ENCODE data around the gene DEFB123. TPM values are rescaled to one million over a fixed set of nuclear protein-coding genes. Genes with fewer than 3 reads are reported as not detected.
"Not testable (repeated sequence)": the region's sequence is repeated elsewhere in the genome, so short reads cannot be mapped to it uniquely, and the experiment has no call there.

The DEFB123 gene
- total and polyA plus RNA-seq, 7 experiments from 2014 or later = not detected

GRCh38 chr20:31415653-31416052 is 24.8 kb upstream of the DEFB123 start:
- intact Hi-C loops (cut with micrococcal nuclease) = no loop called here
- Histone ChIP-seq H3K36me3 (ENCODE audit: control insufficient read depth in 2 of 3, insufficient read depth in 3 of 3, low read length in 3 of 3) (no peaks in the 10 kb centered on the region), H3K27ac (ENCODE audit: low read depth, low read length) (no peak overlapping the region), H3K27me3 (ENCODE audit: control insufficient read depth in 2 of 2, insufficient read depth in 2 of 2, low read length in 2 of 2) (no peaks in the 10 kb centered on the region), H3K4me3 (ENCODE audit: low read length) (no peak overlapping the region), H3K4me1 (ENCODE audit: control insufficient read depth in 2 of 2, insufficient read depth in 2 of 2, low read length in 2 of 2) (no peaks in the 10 kb centered on the region), H3K9me3 (ENCODE audit: control insufficient read depth in 2 of 3, low read length in 3 of 3) (no peaks in the 10 kb centered on the region)
- peaks cover 0 to 48% (median 28%) of the 10 kb centered on the region in 5 donors for H3K27me3 Mint-ChIP-seq
- H3K9me3 Mint-ChIP-seq = peaks cover 0 to 14% (median 0%) of the 10 kb centered on the region in 11 donors
- CTCF ChIA-PET = no interaction called here
- POLR2A ChIA-PET = no interaction called here
- no peak for ATAC-seq
- H3K4me1 Mint-ChIP-seq = no peaks in the 10 kb centered on the region
- no peak overlapping the region for H3K27ac Mint-ChIP-seq
- H3K4me3 Mint-ChIP-seq = no peak overlapping the region
- DNase-seq = no peak
- no peaks in the 10 kb centered on the region for H3K36me3 Mint-ChIP-seq

- Mint-ChIP-seq H3K4me1 (no peaks in the 10 kb centered on the region), H3K27ac (no peak overlapping the region), H3K9me3 (peaks cover 0 to 14% (median 0%) of the 10 kb centered on the region in 11 donors), H3K4me3 (no peak overlapping the region), H3K36me3 (no peaks in the 10 kb centered on the region), H3K27me3 (peaks cover 0 to 47% (median 24%) of the 10 kb centered on the region in 5 donors)
- ChIA-PET CTCF (no interaction called here), POLR2A (no interaction called here)
- intact Hi-C loops (cut with micrococcal nuclease) = no loop called here
- Histone ChIP-seq H3K9me3 (ENCODE audit: control insufficient read depth in 2 of 3, low read length in 3 of 3) (no peaks in the 10 kb centered on the region), H3K4me3 (ENCODE audit: low read length) (no peak overlapping the region), H3K27me3 (ENCODE audit: control insufficient read depth in 2 of 2, insufficient read depth in 2 of 2, low read length in 2 of 2) (no peaks in the 10 kb centered on the region), H3K27ac (ENCODE audit: low read depth, low read length) (no peak overlapping the region), H3K4me1 (ENCODE audit: control insufficient read depth in 2 of 2, insufficient read depth in 2 of 2, low read length in 2 of 2) (no peaks in the 10 kb centered on the region), H3K36me3 (ENCODE audit: control insufficient read depth in 2 of 3, insufficient read depth in 3 of 3, low read length in 3 of 3) (no peaks in the 10 kb centered on the region)
- DNase-seq (no peak), ATAC-seq (no peak)
Measured at GRCh38 chr20:31418307-31418706, 22.1 kb upstream of the DEFB123 start.

GRCh38 chr20:31425797-31426196 is 14.6 kb upstream of the DEFB123 start:
- intact Hi-C loops (cut with micrococcal nuclease) = no loop called here
- H3K27me3 ChIP-seq (ENCODE audit: control insufficient read depth in 2 of 2, insufficient read depth in 2 of 2, low read length in 2 of 2) = no peaks in the 10 kb centered on the region
- ChIA-PET POLR2A (no interaction called here), CTCF (no interaction called here)
- no peaks in the 10 kb centered on the region for H3K4me1 ChIP-seq (ENCODE audit: control insufficient read depth in 2 of 2, insufficient read depth in 2 of 2, low read length in 2 of 2)
- H3K4me3 ChIP-seq (ENCODE audit: low read length) = no peak overlapping the region
- H3K9me3 Mint-ChIP-seq = peaks cover 0 to 13% (median 6%) of the 10 kb centered on the region in 11 donors
- no peak overlapping the region for H3K27ac Mint-ChIP-seq
- peaks cover 0 to 24% (median 9%) of the 10 kb centered on the region in 5 donors for H3K27me3 Mint-ChIP-seq
- no peak overlapping the region for H3K27ac ChIP-seq (ENCODE audit: low read depth, low read length)
- no peak overlapping the region for H3K4me3 Mint-ChIP-seq
- no peaks in the 10 kb centered on the region for H3K36me3 Mint-ChIP-seq
- no peaks in the 10 kb centered on the region for H3K36me3 ChIP-seq (ENCODE audit: control insufficient read depth in 2 of 3, insufficient read depth in 3 of 3, low read length in 3 of 3)
- DNase-seq (no peak), ATAC-seq (no peak)
- H3K9me3 ChIP-seq (ENCODE audit: control insufficient read depth in 2 of 3, low read length in 3 of 3) = no peaks in the 10 kb centered on the region
- H3K4me1 Mint-ChIP-seq = no peaks in the 10 kb centered on the region

- H3K27ac ChIP-seq (ENCODE audit: low read depth, low read length); H3K4me1 ChIP-seq (ENCODE audit: control insufficient read depth in 2 of 2, insufficient read depth in 2 of 2, low read length in 2 of 2); DNase-seq; H3K27ac Mint-ChIP-seq; ATAC-seq; H3K36me3 ChIP-seq (ENCODE audit: control insufficient read depth in 2 of 3, insufficient read depth in 3 of 3, low read length in 3 of 3); H3K27me3 ChIP-seq (ENCODE audit: control insufficient read depth in 2 of 2, insufficient read depth in 2 of 2, low read length in 2 of 2); intact Hi-C loops (cut with micrococcal nuclease); H3K4me1 Mint-ChIP-seq; H3K36me3 Mint-ChIP-seq; H3K9me3 ChIP-seq (ENCODE audit: control insufficient read depth in 2 of 3, low read length in 3 of 3); CTCF ChIA-PET; POLR2A ChIA-PET; H3K4me3 Mint-ChIP-seq; H3K4me3 ChIP-seq (ENCODE audit: low read length): not testable (repeated sequence)
- Mint-ChIP-seq H3K27me3 (peaks cover 0 to 32% (median 11%) of the 10 kb centered on the region in 5 donors), H3K9me3 (peaks cover 0 to 13% (median 6%) of the 10 kb centered on the region in 11 donors)
Measured at GRCh38 chr20:31426891-31427551, 13.4 kb upstream of the DEFB123 start.

GRCh38 chr20:31427576-31427975 is 12.9 kb upstream of the DEFB123 start:
- intact Hi-C loops (cut with micrococcal nuclease); DNase-seq; H3K4me3 Mint-ChIP-seq; H3K4me1 Mint-ChIP-seq; H3K36me3 Mint-ChIP-seq; POLR2A ChIA-PET; ATAC-seq; H3K4me3 ChIP-seq (ENCODE audit: low read length); H3K36me3 ChIP-seq (ENCODE audit: control insufficient read depth in 2 of 3, insufficient read depth in 3 of 3, low read length in 3 of 3); H3K4me1 ChIP-seq (ENCODE audit: control insufficient read depth in 2 of 2, insufficient read depth in 2 of 2, low read length in 2 of 2); H3K27ac Mint-ChIP-seq; H3K27ac ChIP-seq (ENCODE audit: low read depth, low read length); CTCF ChIA-PET; H3K27me3 ChIP-seq (ENCODE audit: control insufficient read depth in 2 of 2, insufficient read depth in 2 of 2, low read length in 2 of 2); H3K9me3 ChIP-seq (ENCODE audit: control insufficient read depth in 2 of 3, low read length in 3 of 3): not testable (repeated sequence)
- peaks cover 0 to 38% (median 16%) of the 10 kb centered on the region in 5 donors for H3K27me3 Mint-ChIP-seq
- H3K9me3 Mint-ChIP-seq = peaks cover 0 to 13% (median 6%) of the 10 kb centered on the region in 11 donors

- Mint-ChIP-seq H3K27me3 (peaks cover 4 to 48% (median 21%) of the 10 kb centered on the region in 5 donors), H3K36me3 (no peaks in the 10 kb centered on the region), H3K9me3 (peaks cover 0 to 9% (median 2%) of the 10 kb centered on the region in 11 donors), H3K4me1 (no peaks in the 10 kb centered on the region), H3K4me3 (no peak overlapping the region), H3K27ac (no peak overlapping the region)
- ATAC-seq (no peak), DNase-seq (no peak)
- H3K4me3 ChIP-seq (ENCODE audit: low read length) = no peak overlapping the region
- no peaks in the 10 kb centered on the region for H3K27me3 ChIP-seq (ENCODE audit: control insufficient read depth in 2 of 2, insufficient read depth in 2 of 2, low read length in 2 of 2)
- H3K4me1 ChIP-seq (ENCODE audit: control insufficient read depth in 2 of 2, insufficient read depth in 2 of 2, low read length in 2 of 2) = no peaks in the 10 kb centered on the region
- CTCF ChIA-PET = no interaction called here
- POLR2A ChIA-PET = no interaction called here
- intact Hi-C loops (cut with micrococcal nuclease) = no loop called here
- H3K36me3 ChIP-seq (ENCODE audit: control insufficient read depth in 2 of 3, insufficient read depth in 3 of 3, low read length in 3 of 3) = no peaks in the 10 kb centered on the region
- no peak overlapping the region for H3K27ac ChIP-seq (ENCODE audit: low read depth, low read length)
- no peaks in the 10 kb centered on the region for H3K9me3 ChIP-seq (ENCODE audit: control insufficient read depth in 2 of 3, low read length in 3 of 3)
Measured at GRCh38 chr20:31430568-31431115, 9.8 kb upstream of the DEFB123 start.
